Endothelial cell of umbilical vein (primary cell): ENCODE data around the gene CCDC85A. TPM values are rescaled to one million over a fixed set of nuclear protein-coding genes. Genes with fewer than 3 reads are reported as not detected.

ENCODE experiments used
- BruUV-seq: library from RNA; stranded (reverse); fragments of 400-500 nt; replicated peaks from 2 replicates; lab custom pipeline; 2021; lab: Mats Ljungman, UMichigan
- CTCF ChIA-PET: fragments of 300-600, 350-600 bp; sonication (Branson Sonifier 250); formaldehyde crosslinking; loops from one replicate; lab custom pipeline; 2021; ENCODE audit warnings: antibody characterized with exemption, inconsistent platforms; lab: Charles Lee
- POLR2A ChIA-PET: fragments of 300-600, 350-600 bp; sonication (Branson Sonifier 250); formaldehyde crosslinking; loops from one replicate; lab custom pipeline; 2021; ENCODE audit warnings: antibody characterized with exemption, inconsistent platforms; lab: Charles Lee
- DNase-seq: peaks from one replicate; pipeline ENCODE4 v3.0.0-alpha.2; 2011; ENCODE audit warnings: low read depth, low spot score
- FAIRE-seq: peaks from 2 replicates; lab custom pipeline; 2011; peaks lifted over from hg19 to GRCh38; lab: Jason Lieb, UNC
- H2AFZ ChIP-seq: 2 replicates; pipeline ENCODE4 v1.6.0; 2012; ENCODE audit warnings: low read depth, low read length, control low read depth, inconsistent platforms
- H3K27ac ChIP-seq: 2 replicates; pipeline ENCODE4 v1.5.1; 2011; ENCODE audit warnings: low read depth, mild to moderate bottlenecking, control low read depth, low read length, moderate library complexity; ENCODE audit not compliant: insufficient read depth
- H3K27me3 ChIP-seq, 2 experiments: 2 replicates each; pipeline versions ENCODE4 v1.6.0 to v1.6.1; 2011; ENCODE audit warnings: low read length in 2 of 2, mixed read lengths in 1 of 2; ENCODE audit not compliant: control insufficient read depth in 2 of 2, insufficient read depth in 2 of 2
- H3K36me3 ChIP-seq, 2 experiments: 2 replicates in 1 of 2; 3 replicates in 1 of 2; pipeline ENCODE4 v1.5.1; 2011; ENCODE audit warnings: low read length in 2 of 2, mild to moderate bottlenecking in 1 of 2, moderate library complexity in 1 of 2; ENCODE audit not compliant: control insufficient read depth in 2 of 2, insufficient read depth in 2 of 2; ENCODE audit errors: extremely low read depth in 1 of 2
- H3K4me1 ChIP-seq: 3 replicates; pipeline ENCODE4 v1.5.1; 2011; ENCODE audit warnings: mild to moderate bottlenecking, low read length; ENCODE audit not compliant: control insufficient read depth, insufficient read depth; ENCODE audit errors: extremely low read depth
- H3K4me2 ChIP-seq: 2 replicates; pipeline ENCODE4 v1.6.1; 2011; ENCODE audit warnings: low read length, control low read depth, mixed read lengths; ENCODE audit not compliant: insufficient read depth
- H3K4me3 ChIP-seq, 3 experiments: fragments of 200-600 bp in 1 of 3; sonication (generic), shearing (Covaris generic) in 1 of 3; replicated peaks in 1 of 3; 2 replicates each; pipeline ENCODE4 v1.5.1; 2011 to 2016; ENCODE audit warnings: control low read depth in 3 of 3, low read length in 3 of 3, mild to moderate bottlenecking in 2 of 3, inconsistent platforms in 1 of 3, low read depth in 1 of 3, moderate library complexity in 1 of 3; ENCODE audit not compliant: insufficient read depth in 1 of 3
- H3K79me2 ChIP-seq: 2 replicates; pipeline ENCODE4 v1.6.0; 2012; ENCODE audit warnings: low read length, inconsistent platforms; ENCODE audit not compliant: control insufficient read depth, insufficient read depth
- H3K9ac ChIP-seq: replicated peaks from 2 replicates; pipeline ENCODE3; 2011; ENCODE audit warnings: low read length, control low read depth; ENCODE audit not compliant: insufficient read depth; ENCODE audit errors: extremely low read depth
- H3K9me1 ChIP-seq: replicated peaks from 3 replicates; pipeline ENCODE4 v1.6.0; 2011; ENCODE audit warnings: mild to moderate bottlenecking, low read length; ENCODE audit not compliant: control insufficient read depth, insufficient read depth; ENCODE audit errors: extremely low read depth
- H3K9me3 ChIP-seq: replicated peaks from 2 replicates; pipeline ENCODE4 v1.5.1; 2012; ENCODE audit warnings: low read length, inconsistent platforms; ENCODE audit not compliant: control insufficient read depth, insufficient read depth
- H4K20me1 ChIP-seq: replicated peaks from 2 replicates; pipeline ENCODE3; 2011; ENCODE audit warnings: mild to moderate bottlenecking, low read length; ENCODE audit not compliant: control insufficient read depth, insufficient read depth; ENCODE audit errors: extremely low read depth
- CTCF ChIP-seq, 2 donors: IDR thresholded peaks; 1 replicate in 1 of 2; 2 replicates in 1 of 2; pipeline ENCODE4 v1.5.1; 2011; ENCODE audit warnings: low read length in 2 of 2, mild to moderate bottlenecking in 2 of 2, moderate library complexity in 2 of 2, control low read depth in 1 of 2, inconsistent platforms in 1 of 2, low read depth in 1 of 2; ENCODE audit not compliant: insufficient read depth in 1 of 2; ENCODE audit errors: extremely low read depth in 1 of 2
- EZH2 ChIP-seq: IDR thresholded peaks from 2 replicates; pipeline ENCODE4 v1.6.1; 2012; ENCODE audit warnings: borderline replicate concordance, low read depth, mild to moderate bottlenecking, moderate library complexity, low read length, inconsistent platforms; ENCODE audit not compliant: severe bottlenecking
- FOS ChIP-seq: IDR thresholded peaks from 2 replicates; pipeline ENCODE4 v1.6.1; 2011; ENCODE audit warnings: mild to moderate bottlenecking, low read length, moderate library complexity, borderline replicate concordance; ENCODE audit not compliant: insufficient read depth
- GATA2 ChIP-seq: IDR thresholded peaks from 2 replicates; pipeline ENCODE4 v1.7.0; 2011; ENCODE audit warnings: low read depth, mild to moderate bottlenecking, moderate library complexity, mixed read lengths, low read length; ENCODE audit not compliant: insufficient read length, insufficient read depth
- JUN ChIP-seq: IDR thresholded peaks from 2 replicates; pipeline ENCODE4 v1.6.1; 2011; ENCODE audit warnings: borderline replicate concordance, low read depth; ENCODE audit not compliant: insufficient read length, insufficient read depth
- MAX ChIP-seq: IDR thresholded peaks from 2 replicates; pipeline ENCODE4 v1.6.1; 2011; ENCODE audit not compliant: insufficient read depth, insufficient read length
- MYC ChIP-seq: IDR thresholded peaks from one replicate; pipeline ENCODE4 v1.6.1; 2011; ENCODE audit warnings: mild to moderate bottlenecking, low read depth, low read length
- POLR2A ChIP-seq: IDR thresholded peaks from 2 replicates; pipeline ENCODE4 v1.6.1; 2012; ENCODE audit warnings: low read depth, mild to moderate bottlenecking, control low read depth, low read length
- POLR2AphosphoS5 ChIP-seq: IDR thresholded peaks from 2 replicates; pipeline ENCODE4 v1.6.1; 2012; ENCODE audit warnings: low read depth, mild to moderate bottlenecking, control low read depth, low read length, moderate library complexity; ENCODE audit not compliant: insufficient read depth
- dilution Hi-C: fragments of 300-500 bp; cut with MboI; formaldehyde crosslinking; loops from one replicate; pipeline ENCODE4 v1.15.0; 2019; ENCODE audit warnings: low sequenced_read_pairs; ENCODE audit not compliant: extremely low pct_ligation_motif_present
- intact Hi-C: fragments of 100-400 bp; cut with micrococcal nuclease; formaldehyde crosslinking; loops from one replicate; pipeline ENCODE4 v1.10.0; 2022
- polyA plus RNA-seq, 4 experiments: library from polyadenylated mRNA; depleted of rRNA in 3 of 4; stranded (reverse) in 3 of 4; unstranded in 1 of 4; fragments of >200 nt; gene quantifications; 2 replicates each; pipeline versions ENCODE4 v1.2.1 to v1.2.3, GENCODE V29; 2011 to 2012; ENCODE audit warnings: missing spikeins in 1 of 4
- total RNA-seq: library from RNA; stranded (reverse); gene quantifications from 2 replicates; pipeline ENCODE4 v1.2.3, GENCODE V29; 2021

Gene CCDC85A
- total and polyA plus RNA-seq, 2 donors (not counting 3 experiments of a cell fraction or from before 2014, with no cell fraction given): 5.1 to 10.4 TPM

GRCh38 chr2:56170988-56171387 lies 12.8 kb upstream of the CCDC85A start:
- DNase-seq: no peak
- Histone ChIP-seq H3K9me1 (no peaks in the 10 kb centered on the region), H3K27ac (no peak overlapping the region), H3K4me2 (no peak overlapping the region), H3K4me1 (no peaks in the 10 kb centered on the region), H3K4me3 (no peak overlapping the region), H4K20me1 (no peaks in the 10 kb centered on the region), H3K36me3 (no peaks in the 10 kb centered on the region), H3K27me3 (peaks cover 3 to 17% of the 10 kb centered on the region in 2 experiments), H3K79me2 (no peaks in the 10 kb centered on the region), H2AFZ (no peak overlapping the region), H3K9ac (no peak overlapping the region), H3K9me3 (no peaks in the 10 kb centered on the region)
- TF ChIP-seq MYC: no peak
- TF ChIP-seq POLR2AphosphoS5: no peak
- TF ChIP-seq JUN: no peak
- no peak for TF ChIP-seq EZH2
- TF ChIP-seq POLR2A: no peak
- TF ChIP-seq FOS: no peak
- no peak for TF ChIP-seq MAX
- TF ChIP-seq CTCF (IDR thresholded peaks at IDR 0.05; ENCODE audit: extremely low read depth in 1 of 2, insufficient read depth in 1 of 2, low read depth in 1 of 2, low read length in 2 of 2): no peak
- TF ChIP-seq GATA2: no peak
- intact Hi-C loops (no loop called here), dilution Hi-C loops (no loop called here)
- BruUV-seq: no TSS peak
- FAIRE-seq: no peak
- ChIA-PET CTCF (interaction anchor here (0.6 to 1.3 kb wide), 3 partner anchors 9 to 13 kb away, joined by 3 to 5 read pairs (median 3); partner anchors contain the start of gene CCDC85A), POLR2A (no interaction called here)
